Stimulated activated naive CD4-positive, alpha-beta T cell (primary cell): ENCODE measurements around the gene CEP120.
"Not testable (repeated sequence)": the region's sequence is repeated elsewhere in the genome, so short reads cannot be mapped to it uniquely, and the experiment has no call there.

Experiments used
- DNase-seq, 6 experiments: peaks; one replicate each; lab custom pipeline; 2025; lab: John Stamatoyannopoulos, UW

Gene CEP120

GRCh38 chr5:123423278-123424149, at the start of gene CEP120:
Gene CEP120 (minus strand): TSS chr5:123423403. CDS start chr5:123422998, 405 bp downstream.
- DNase-seq, result peak; percentile 86 to 97 (median 96)

DNA sequence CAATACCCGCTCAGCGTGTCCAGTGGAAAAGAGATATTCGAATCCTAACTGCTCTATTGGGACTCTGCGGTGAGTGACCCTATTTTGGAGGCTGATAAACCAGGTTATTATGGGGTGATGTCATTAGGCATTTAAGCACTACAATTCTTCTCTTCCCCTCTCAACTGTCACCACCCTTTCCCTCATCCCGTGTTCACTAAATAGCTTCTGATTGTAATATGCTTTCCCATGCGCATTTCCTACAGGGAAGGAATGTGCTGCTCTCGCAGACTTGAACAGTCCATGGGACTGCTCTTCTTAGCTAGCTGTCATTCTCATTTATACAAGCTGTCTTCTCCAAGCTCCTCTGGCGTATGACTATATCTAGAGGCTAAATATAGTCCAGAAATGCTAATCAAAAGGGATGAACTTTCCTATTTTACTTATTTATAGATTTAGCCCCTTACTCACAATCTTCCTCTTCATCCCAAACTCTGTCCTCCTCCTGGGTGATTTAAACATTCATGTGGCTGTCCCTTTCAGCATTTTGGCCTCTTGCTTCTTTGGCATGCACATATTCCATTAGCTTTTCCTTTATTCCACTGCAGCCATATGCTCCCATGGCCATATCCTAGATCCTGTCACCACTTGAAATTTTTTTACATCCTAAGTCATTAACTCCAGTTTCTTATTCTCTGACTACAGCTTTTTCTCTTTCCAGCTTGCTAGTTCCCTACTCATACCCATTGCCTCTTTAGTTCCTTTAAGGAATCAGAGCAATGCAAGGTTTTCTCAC, 49.1 kb upstream of the CEP120 start:
- no peak for DNase-seq

DNA sequence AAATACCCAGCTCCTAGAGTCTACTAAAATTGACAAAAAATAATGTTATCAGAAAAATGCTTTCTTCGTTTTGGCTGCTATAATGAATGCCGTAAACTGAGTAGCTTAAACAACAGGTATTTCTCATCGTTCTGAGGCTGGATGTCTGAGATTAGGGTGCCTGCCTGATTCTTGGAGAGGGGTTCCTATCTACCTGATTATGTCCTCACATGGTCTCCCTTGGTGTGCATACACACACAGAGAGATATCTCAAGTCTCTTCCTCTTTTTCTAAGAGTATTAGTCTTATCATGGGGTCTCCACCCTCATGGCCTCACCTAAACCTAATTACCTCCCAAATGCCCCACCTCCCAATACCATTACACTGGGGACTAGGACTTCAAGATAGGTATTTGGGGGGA, 48.2 kb upstream of the CEP120 start:
- no peak for DNase-seq

DNA sequence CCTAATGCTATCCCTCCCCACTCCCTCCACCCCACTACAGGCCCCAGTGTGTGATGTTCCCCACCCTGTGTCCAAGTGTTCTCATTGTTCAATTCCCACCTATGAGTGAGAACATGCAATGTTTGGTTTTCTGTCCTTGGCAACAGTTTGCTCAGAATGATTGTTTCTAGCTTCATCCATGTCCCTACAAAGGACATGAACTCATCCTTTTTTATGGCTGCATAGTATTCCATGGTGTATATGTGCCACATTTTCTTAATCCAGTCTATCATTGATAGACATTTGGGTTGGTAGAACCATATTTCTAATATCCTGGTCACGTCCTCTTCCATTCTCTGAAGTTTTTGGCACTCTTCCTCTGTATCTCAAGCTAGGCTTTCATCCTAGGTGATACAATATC, 43.6 kb upstream of the CEP120 start:
- DNase-seq, result not testable (repeated sequence)

DNA sequence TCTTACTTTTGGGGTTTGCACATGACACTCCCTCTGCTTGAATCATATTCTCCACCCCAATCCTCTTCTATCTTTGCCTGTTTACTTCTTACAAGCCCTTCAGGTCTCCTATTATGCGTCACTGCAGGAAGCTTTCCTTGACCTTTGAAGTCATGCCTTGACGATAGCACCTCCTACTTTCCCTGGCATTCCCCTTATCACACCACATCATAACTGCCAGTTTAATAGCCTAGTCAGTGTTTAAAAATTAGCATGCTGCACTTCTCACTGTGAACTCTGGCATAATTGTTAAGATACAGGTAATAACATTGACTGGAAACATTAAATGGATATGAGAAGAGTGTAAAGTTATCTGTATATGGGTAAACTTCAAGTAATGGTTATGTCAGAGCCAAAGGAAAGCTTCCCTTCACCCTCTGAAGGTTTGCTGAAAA, 37.1 kb upstream of the CEP120 start:
- DNase-seq, result peak in 2 of 6 experiments; percentile 1 to 7

DNA sequence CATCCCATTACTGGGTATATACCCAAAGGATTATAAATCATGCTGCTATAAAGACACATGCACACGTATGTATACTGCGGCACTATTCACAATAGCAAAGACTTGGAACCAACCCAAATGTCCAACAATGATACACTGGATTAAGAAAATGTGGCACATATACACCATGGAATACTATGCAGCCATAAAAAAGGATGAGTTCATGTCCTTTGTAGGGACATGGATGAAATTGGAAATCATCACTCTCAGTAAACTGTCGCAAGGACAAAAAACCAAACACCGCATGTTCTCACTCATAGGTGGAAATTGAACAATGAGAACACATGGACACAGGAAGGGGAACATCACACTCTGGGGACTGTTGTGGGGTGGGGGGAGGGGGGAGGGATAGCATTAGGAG, 35.8 kb upstream of the CEP120 start:
- DNase-seq, result not testable (repeated sequence)

DNA sequence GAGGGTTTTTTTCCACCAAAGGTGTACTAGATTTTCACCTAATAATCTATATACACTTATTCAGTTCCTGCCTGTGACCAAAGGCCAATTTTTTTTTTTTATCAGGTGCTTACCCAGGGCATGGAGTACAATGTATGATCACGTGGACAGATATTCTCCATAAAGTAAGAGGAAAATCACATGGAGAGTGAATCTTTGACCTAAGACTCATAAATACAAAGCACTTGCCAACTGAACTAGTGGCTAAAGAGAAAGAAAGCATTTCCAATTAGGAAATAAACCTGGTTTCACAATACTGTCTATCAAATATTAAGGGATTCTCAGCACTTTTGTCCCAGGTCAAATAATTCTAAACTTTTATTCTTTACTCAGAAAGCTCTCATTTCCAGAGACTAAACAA, 33.0 kb upstream of the CEP120 start:
- DNase-seq, result no peak

DNA sequence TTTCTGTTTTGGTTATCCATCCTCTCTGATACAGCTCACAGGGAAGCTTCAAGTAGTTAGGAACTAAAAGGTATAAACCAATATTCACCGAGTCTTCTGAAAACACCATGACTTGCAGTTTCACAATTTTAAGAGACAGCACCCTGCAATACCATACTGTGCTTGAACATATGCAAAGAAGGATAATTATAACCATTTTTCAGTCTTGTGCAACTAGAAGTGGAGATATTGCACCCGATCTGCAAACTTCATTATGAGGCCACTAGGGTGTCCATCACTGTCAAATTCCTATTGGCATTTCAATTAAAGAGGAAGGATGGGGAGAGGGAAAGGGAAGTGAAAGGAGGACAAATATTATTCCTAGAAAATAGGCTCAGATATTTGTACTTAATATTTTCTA, 32.4 kb upstream of the CEP120 start:
- DNase-seq, result no peak

GRCh38 chr5:123455095-123455494, 31.9 kb upstream of the CEP120 start:
- no peak for DNase-seq

- no peak for DNase-seq
These were observed 31.2 kb upstream of the CEP120 start for GRCh38 chr5:123454259-123454911.

- DNase-seq, result no peak
These were observed 29.2 kb upstream of the CEP120 start for GRCh38 chr5:123452401-123452800.

DNA sequence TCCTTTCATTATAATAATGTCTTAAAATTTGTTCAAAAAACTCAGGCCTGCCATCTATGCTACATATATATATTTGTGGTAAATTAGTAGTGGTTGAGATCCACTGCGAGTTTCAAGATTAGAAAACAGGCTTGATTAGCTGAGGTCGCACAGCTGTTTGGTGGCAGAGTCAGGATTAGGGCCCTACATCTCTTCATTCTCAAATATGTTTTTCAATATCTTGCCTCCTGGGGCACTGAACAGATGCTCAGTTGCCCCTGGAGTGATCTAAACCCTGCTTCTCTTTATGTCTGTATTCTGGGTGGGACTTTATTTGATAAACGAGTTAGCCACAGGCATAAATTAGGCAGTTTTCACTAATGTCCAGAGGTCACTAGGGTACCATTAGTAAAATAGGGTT, 27.8 kb upstream of the CEP120 start:
- no peak for DNase-seq

DNA sequence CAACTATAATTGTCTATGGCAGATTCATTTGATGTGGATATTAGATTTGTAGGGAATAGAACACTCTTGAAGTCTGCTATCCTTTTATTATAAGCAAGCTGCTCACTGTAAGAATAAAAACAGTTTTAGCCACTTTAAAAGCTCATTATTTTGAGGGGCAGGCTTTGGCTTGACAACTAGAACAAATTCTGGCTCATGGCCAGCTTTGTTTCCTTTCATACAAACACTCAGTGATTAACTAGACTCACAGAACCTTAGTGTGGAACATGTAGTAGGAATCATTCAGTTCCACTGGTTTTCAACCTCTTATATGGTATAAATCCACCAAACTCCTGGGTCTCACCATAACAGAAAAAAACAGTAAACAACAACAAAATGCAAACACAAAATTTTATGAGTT, 27.4 kb upstream of the CEP120 start:
- no peak for DNase-seq

GRCh38 chr5:123450114-123450513, 26.9 kb upstream of the CEP120 start:
- no peak for DNase-seq

DNA sequence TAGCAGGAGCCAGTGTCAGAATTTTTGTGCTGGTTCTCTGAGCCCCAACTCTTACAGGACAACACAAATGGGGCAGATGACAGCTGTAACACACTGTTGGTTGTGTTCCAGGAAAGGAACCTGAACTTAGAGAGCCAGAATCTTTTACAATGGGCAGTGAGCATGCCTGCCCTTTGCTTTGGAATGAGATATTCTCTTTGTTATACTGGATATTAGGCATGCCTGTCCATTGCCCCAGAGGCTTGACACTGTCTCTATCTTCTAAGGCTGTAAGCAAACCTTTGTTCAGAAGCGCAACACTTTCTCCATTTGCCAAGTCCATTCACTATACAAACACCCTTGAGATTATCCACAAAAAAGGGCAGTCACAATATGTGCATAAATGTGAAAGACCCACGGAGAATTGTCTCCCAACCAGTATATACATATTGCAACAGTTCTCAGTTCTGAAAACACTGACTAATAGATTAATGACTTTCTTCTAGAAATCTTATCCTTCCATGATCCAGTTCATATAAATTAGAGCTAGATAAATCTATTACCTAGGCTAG, 26.3 kb upstream of the CEP120 start:
- no peak for DNase-seq

DNA sequence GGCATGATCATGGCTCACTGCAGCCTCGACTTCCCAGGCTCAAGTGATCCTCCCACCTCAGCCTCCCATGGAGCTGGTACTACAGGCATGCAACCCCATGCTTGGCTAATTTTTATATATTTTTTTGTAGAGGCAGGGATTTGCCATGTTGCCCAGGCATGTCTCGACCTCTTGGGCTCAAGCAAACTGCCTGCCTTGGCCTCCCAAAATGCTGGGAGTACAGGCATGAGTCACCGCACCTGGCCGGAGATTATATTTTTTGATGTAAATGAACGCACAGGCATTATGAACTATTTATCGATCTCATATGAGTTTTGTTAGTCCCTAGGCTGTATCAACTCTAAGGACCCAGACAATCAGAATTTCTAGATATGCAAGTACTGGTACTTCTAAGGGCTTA, 25.5 kb upstream of the CEP120 start:
- no peak for DNase-seq

DNA sequence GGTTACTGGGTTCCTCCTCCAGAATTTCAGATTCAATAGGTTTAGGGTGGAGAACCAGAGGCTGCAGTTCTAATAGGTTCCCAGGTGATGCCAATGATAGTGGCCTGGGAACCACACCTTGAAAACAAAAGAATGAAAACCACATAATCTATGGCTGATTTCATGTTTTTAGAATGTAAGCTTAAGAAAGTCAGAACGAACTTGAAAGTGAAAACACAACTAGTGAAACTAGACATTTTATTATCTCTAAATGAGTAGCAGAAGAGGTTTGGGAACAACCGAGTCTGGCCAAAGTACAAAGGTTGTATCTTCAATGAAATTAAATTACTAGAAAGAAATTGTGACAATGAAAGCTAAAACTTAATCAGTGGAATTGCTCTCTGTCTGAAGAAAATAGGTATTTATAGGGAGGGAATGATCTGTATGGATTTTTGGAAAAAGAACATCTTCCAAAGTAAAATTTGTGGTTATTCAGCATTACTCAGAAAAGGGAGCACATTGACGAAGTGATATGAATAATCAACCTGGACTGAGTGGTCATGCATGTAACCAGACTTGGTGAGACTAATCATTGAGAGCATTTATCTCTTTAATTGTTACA, 24.9 kb upstream of the CEP120 start:
- DNase-seq, result no peak

- no peak for DNase-seq
These were observed 20.8 kb upstream of the CEP120 start for GRCh38 chr5:123444016-123444415.

GRCh38 chr5:123441408-123441807, 18.2 kb upstream of the CEP120 start:
- DNase-seq, result no peak

GRCh38 chr5:123440456-123441181, 17.4 kb upstream of the CEP120 start:
- DNase-seq, result no peak

DNA sequence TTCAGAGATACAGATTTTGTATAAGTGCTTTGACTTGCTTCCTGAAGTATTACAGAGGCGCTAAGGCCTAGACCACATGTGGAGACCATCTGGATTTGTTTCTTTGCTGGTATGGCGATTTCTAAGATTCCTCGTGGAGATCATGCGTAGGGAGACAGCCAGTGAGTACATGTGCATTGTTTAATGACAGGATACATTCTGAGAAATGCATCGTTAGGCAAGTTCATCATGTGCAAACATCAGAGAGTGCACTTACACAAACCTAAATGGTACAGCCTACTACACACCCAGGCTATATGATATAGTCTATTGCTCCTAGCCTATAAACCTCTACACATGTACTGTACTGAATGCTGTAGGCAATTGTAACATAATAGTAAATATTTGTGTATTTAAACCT, 16.5 kb upstream of the CEP120 start:
- no peak for DNase-seq
